Measurements from ENCODE around the gene CFAP97. TPM values are rescaled to one million over a fixed set of nuclear protein-coding genes. Genes with fewer than 3 reads are reported as not detected.

CFAP97 gene
- total and polyA plus RNA-seq, 9 of the 15 experiments (the other 6 are each of a cell fraction or from before 2014, with no cell fraction given), result 17.3 to 57.8 (median 44.4) TPM

DNA sequence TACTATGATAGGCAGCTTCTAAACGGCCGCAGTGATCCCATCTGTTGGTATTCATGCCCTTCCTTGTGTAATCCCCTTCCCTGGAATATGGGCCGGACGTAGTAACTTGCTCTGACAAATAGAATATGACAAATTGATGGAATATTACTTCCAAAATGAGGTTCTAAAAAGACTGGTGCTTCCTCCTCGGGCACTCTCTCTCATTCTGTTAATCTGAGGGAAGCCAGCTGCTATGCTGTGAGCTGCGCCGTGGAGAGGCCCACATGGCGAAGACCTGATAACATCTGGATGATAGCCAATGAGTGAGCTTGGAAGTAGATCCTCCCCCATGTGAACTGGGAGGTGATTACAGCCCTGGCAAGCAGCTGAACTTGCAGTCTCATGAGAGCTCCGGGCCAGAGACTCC lies 88.0 kb downstream of the CFAP97 start (continued):
- TF ChIP-seq, protein P1, sequence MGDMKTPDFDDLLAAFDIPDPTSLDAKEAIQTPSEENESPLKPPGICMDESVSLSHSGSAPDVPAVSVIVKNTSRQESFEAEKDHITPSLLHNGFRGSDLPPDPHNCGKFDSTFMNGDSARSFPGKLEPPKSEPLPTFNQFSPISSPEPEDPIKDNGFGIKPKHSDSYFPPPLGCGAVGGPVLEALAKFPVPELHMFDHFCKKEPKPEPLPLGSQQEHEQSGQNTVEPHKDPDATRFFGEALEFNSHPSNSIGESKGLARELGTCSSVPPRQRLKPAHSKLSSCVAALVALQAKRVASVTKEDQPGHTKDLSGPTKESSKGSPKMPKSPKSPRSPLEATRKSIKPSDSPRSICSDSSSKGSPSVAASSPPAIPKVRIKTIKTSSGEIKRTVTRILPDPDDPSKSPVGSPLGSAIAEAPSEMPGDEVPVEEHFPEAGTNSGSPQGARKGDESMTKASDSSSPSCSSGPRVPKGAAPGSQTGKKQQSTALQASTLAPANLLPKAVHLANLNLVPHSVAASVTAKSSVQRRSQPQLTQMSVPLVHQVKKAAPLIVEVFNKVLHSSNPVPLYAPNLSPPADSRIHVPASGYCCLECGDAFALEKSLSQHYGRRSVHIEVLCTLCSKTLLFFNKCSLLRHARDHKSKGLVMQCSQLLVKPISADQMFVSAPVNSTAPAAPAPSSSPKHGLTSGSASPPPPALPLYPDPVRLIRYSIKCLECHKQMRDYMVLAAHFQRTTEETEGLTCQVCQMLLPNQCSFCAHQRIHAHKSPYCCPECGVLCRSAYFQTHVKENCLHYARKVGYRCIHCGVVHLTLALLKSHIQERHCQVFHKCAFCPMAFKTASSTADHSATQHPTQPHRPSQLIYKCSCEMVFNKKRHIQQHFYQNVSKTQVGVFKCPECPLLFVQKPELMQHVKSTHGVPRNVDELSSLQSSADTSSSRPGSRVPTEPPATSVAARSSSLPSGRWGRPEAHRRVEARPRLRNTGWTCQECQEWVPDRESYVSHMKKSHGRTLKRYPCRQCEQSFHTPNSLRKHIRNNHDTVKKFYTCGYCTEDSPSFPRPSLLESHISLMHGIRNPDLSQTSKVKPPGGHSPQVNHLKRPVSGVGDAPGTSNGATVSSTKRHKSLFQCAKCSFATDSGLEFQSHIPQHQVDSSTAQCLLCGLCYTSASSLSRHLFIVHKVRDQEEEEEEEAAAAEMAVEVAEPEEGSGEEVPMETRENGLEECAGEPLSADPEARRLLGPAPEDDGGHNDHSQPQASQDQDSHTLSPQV (IDR thresholded peaks at IDR 0.05), result peak; percentile 68
- TF ChIP-seq KDM1A (IDR thresholded peaks at IDR 0.05), result peak; percentile 10 to 20; a peak in 1 of 4 replicates
- TF ChIP-seq EGR1 (conservative IDR thresholded peaks at IDR 0.05), result no peak
- TF ChIP-seq TBP (optimal IDR thresholded peaks at IDR 0.05; ENCODE audit: low read depth, low read length), result peak; percentile 70
- peak; percentile 52 for TF ChIP-seq NFIC (IDR thresholded peaks at IDR 0.05)
- no peak for TF ChIP-seq SRSF9 (IDR thresholded peaks at IDR 0.05; ENCODE audit: borderline replicate concordance, low read depth, low read length)
- TF ChIP-seq RBFOX2 (IDR thresholded peaks at IDR 0.05; ENCODE audit: low read depth, low read length), result peak; percentile 65
- TF ChIP-seq, protein P2, sequence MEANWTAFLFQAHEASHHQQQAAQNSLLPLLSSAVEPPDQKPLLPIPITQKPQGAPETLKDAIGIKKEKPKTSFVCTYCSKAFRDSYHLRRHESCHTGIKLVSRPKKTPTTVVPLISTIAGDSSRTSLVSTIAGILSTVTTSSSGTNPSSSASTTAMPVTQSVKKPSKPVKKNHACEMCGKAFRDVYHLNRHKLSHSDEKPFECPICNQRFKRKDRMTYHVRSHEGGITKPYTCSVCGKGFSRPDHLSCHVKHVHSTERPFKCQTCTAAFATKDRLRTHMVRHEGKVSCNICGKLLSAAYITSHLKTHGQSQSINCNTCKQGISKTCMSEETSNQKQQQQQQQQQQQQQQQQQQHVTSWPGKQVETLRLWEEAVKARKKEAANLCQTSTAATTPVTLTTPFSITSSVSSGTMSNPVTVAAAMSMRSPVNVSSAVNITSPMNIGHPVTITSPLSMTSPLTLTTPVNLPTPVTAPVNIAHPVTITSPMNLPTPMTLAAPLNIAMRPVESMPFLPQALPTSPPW (CRISPR knock-in tag; IDR thresholded peaks at IDR 0.05), result peak; percentile 22; the same call in 1 of the 2 replicates
- TF ChIP-seq NUFIP1 (IDR thresholded peaks at IDR 0.05; ENCODE audit: partially characterized antibody), result no peak
- 0 out of 2 replicates have a peak, but pooled peaks have one; percentile 29 for TF ChIP-seq TOE1 (IDR thresholded peaks at IDR 0.05; ENCODE audit: borderline replicate concordance)
- TF ChIP-seq TOE1 (CRISPR knock-in tag; IDR thresholded peaks at IDR 0.05; ENCODE audit: borderline replicate concordance, low read depth), result no peak
- peak; percentile 77 for TF ChIP-seq CXXC5 (CRISPR knock-in tag; IDR thresholded peaks at IDR 0.05)
- TF ChIP-seq, protein P3, sequence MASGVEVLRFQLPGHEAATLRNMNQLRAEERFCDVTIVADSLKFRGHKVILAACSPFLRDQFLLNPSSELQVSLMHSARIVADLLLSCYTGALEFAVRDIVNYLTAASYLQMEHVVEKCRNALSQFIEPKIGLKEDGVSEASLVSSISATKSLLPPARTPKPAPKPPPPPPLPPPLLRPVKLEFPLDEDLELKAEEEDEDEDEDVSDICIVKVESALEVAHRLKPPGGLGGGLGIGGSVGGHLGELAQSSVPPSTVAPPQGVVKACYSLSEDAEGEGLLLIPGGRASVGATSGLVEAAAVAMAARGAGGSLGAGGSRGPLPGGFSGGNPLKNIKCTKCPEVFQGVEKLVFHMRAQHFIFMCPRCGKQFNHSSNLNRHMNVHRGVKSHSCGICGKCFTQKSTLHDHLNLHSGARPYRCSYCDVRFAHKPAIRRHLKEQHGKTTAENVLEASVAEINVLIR (CRISPR knock-in tag; IDR thresholded peaks at IDR 0.05), result no peak
- TF ChIP-seq MTA3 (IDR thresholded peaks at IDR 0.05; ENCODE audit: borderline replicate concordance), result peak; percentile 73; the same call in 1 of the 2 replicates
- no peak for TF ChIP-seq HNRNPH1 (optimal IDR thresholded peaks at IDR 0.05; ENCODE audit: low read depth, low read length)
- TF ChIP-seq, protein P4, sequence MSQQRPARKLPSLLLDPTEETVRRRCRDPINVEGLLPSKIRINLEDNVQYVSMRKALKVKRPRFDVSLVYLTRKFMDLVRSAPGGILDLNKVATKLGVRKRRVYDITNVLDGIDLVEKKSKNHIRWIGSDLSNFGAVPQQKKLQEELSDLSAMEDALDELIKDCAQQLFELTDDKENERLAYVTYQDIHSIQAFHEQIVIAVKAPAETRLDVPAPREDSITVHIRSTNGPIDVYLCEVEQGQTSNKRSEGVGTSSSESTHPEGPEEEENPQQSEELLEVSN (IDR thresholded peaks at IDR 0.05; ENCODE audit: borderline replicate concordance in 1 of 2, extremely low read depth in 1 of 2, insufficient read depth in 1 of 2, insufficient read length in 1 of 2, low read depth in 1 of 2, low read length in 1 of 2, poor library complexity in 1 of 2, severe bottlenecking in 1 of 2), result peak; percentile 54 to 71
- peak; percentile 56 for TF ChIP-seq EP400 (IDR thresholded peaks at IDR 0.05)
- peak; percentile 91 for TF ChIP-seq NFYB (IDR thresholded peaks at IDR 0.05; ENCODE audit: extremely low read depth, insufficient read length)
- no peak for TF ChIP-seq ZNF445 (CRISPR knock-in tag; IDR thresholded peaks at IDR 0.05; ENCODE audit: low read depth)
- peak; percentile 36 for TF ChIP-seq RBM25 (IDR thresholded peaks at IDR 0.05; ENCODE audit: low read depth, low read length, severe bottlenecking)
